H9 (cell line): Measurements from ENCODE around the gene PGM2L1. TPM values are rescaled to one million over a fixed set of nuclear protein-coding genes. Genes with fewer than 3 reads are reported as not detected.

Source experiments
- DNase-seq: peaks from one replicate; pipeline ENCODE4 v3.0.0-alpha.2; 2017
- H2AFZ ChIP-seq: one replicate; pipeline ENCODE4 v1.6.1; 2013; ENCODE audit warnings: mild to moderate bottlenecking, low read length, control low read depth, moderate library complexity
- H2AK5ac ChIP-seq: 2 replicates; pipeline ENCODE4 v1.6.1; 2013; ENCODE audit warnings: low read length, control low read depth, mixed read lengths; ENCODE audit not compliant: insufficient read length
- H2BK120ac ChIP-seq: one replicate; pipeline ENCODE4 v1.6.1; 2013; ENCODE audit warnings: low read depth, mild to moderate bottlenecking, low read length, control low read depth, inconsistent platforms; ENCODE audit not compliant: poor library complexity, severe bottlenecking
- H2BK12ac ChIP-seq: 2 replicates; pipeline ENCODE4 v1.6.1; 2013; ENCODE audit warnings: low read length, control low read depth, mixed read lengths, low read depth; ENCODE audit not compliant: insufficient read length
- H2BK15ac ChIP-seq: 2 replicates; pipeline ENCODE4 v1.6.1; 2013; ENCODE audit warnings: low read depth, low read length, control low read depth
- H2BK20ac ChIP-seq: one replicate; pipeline ENCODE4 v1.6.1; 2013; ENCODE audit warnings: low read depth, mild to moderate bottlenecking, low read length, control low read depth, inconsistent platforms; ENCODE audit not compliant: poor library complexity, severe bottlenecking
- H2BK5ac ChIP-seq: 2 replicates; pipeline ENCODE4 v1.6.1; 2013; ENCODE audit warnings: low read length, control low read depth, mixed read lengths; ENCODE audit not compliant: insufficient read length
- H3K14ac ChIP-seq: 2 replicates; pipeline ENCODE4 v1.6.1; 2013; ENCODE audit warnings: low read length, control low read depth; ENCODE audit not compliant: insufficient read depth
- H3K18ac ChIP-seq: 2 replicates; pipeline ENCODE4 v1.6.1; 2013; ENCODE audit warnings: low read depth, mild to moderate bottlenecking, mixed read lengths, low read length, control low read depth; ENCODE audit not compliant: insufficient read length
- H3K23ac ChIP-seq: 2 replicates; pipeline ENCODE4 v1.6.1; 2013; ENCODE audit warnings: low read length, control low read depth, mixed read lengths, low read depth; ENCODE audit not compliant: insufficient read length
- H3K23me2 ChIP-seq: 2 replicates; pipeline ENCODE4 v1.6.1; 2013; ENCODE audit warnings: low read depth, mild to moderate bottlenecking, mixed read lengths, low read length, control low read depth; ENCODE audit not compliant: insufficient read length, poor library complexity, severe bottlenecking
- H3K27ac ChIP-seq: 2 replicates; pipeline ENCODE4 v1.5.1; 2013; ENCODE audit warnings: low read length, control low read depth, mixed read lengths, low read depth; ENCODE audit not compliant: insufficient read length
- H3K27me3 ChIP-seq: 2 replicates; pipeline ENCODE4 v1.6.1; 2013; ENCODE audit warnings: low read length, control low read depth, inconsistent platforms; ENCODE audit not compliant: insufficient read depth
- H3K4ac ChIP-seq: 2 replicates; pipeline ENCODE4 v1.6.1; 2013; ENCODE audit warnings: low read depth, mild to moderate bottlenecking, control low read depth, inconsistent platforms, low read length, moderate library complexity
- H3K4me1 ChIP-seq: 2 replicates; pipeline ENCODE4 v1.6.1; 2013; ENCODE audit warnings: low read length, control low read depth, inconsistent platforms; ENCODE audit not compliant: insufficient read depth
- H3K4me2 ChIP-seq: 2 replicates; pipeline ENCODE4 v1.6.1; 2013; ENCODE audit warnings: low read length, control low read depth, mixed read lengths; ENCODE audit not compliant: insufficient read length, insufficient read depth
- H3K56ac ChIP-seq: 2 replicates; pipeline ENCODE4 v1.6.1; 2013; ENCODE audit warnings: low read depth, mild to moderate bottlenecking, mixed read lengths, low read length, control low read depth; ENCODE audit not compliant: insufficient read length
- H3K79me1 ChIP-seq: 2 replicates; pipeline ENCODE4 v1.6.1; 2013; ENCODE audit warnings: low read depth, mild to moderate bottlenecking, moderate library complexity, low read length, control low read depth, inconsistent platforms; ENCODE audit not compliant: insufficient read depth, poor library complexity, severe bottlenecking
- H3K79me2 ChIP-seq: 2 replicates; pipeline ENCODE4 v1.6.1; 2013; ENCODE audit warnings: low read length, control low read depth, inconsistent platforms; ENCODE audit not compliant: insufficient read depth
- H3K9ac ChIP-seq: 2 replicates; pipeline ENCODE4 v1.6.1; 2013; ENCODE audit warnings: low read length, control low read depth, mixed read lengths; ENCODE audit not compliant: insufficient read length; ENCODE audit errors: extremely low read depth
- H3K9me3 ChIP-seq: one replicate; pipeline ENCODE4 v1.6.1; 2013; ENCODE audit warnings: low read depth, low read length, inconsistent platforms; ENCODE audit not compliant: control insufficient read depth
- H3T11ph ChIP-seq: one replicate; pipeline ENCODE4 v1.6.1; 2013; ENCODE audit warnings: mild to moderate bottlenecking, low read length, control low read depth, inconsistent platforms
- H4K20me1 ChIP-seq: one replicate; pipeline ENCODE4 v1.6.1; 2013; ENCODE audit not compliant: control insufficient read depth, insufficient read length, insufficient read depth
- H4K5ac ChIP-seq: 2 replicates; pipeline ENCODE4 v1.6.1; 2013; ENCODE audit warnings: low read depth, mild to moderate bottlenecking, mixed read lengths, low read length, control low read depth; ENCODE audit not compliant: insufficient read length
- H4K8ac ChIP-seq: replicated peaks from 2 replicates; pipeline ENCODE4 v1.6.1; 2013; ENCODE audit warnings: low read length, control low read depth, mixed read lengths, low read depth; ENCODE audit not compliant: insufficient read length
- H4K91ac ChIP-seq: 2 replicates; pipeline ENCODE4 v1.6.1; 2013; ENCODE audit warnings: low read depth, mild to moderate bottlenecking, moderate library complexity, mixed read lengths, low read length, control low read depth; ENCODE audit not compliant: insufficient read length
- H3K27ac Mint-ChIP-seq, 3 experiments: 2 replicates in 2 of 3; 3 replicates in 1 of 3; pipeline ENCODE4 v1.8.0; 2020 to 2021; ENCODE audit warnings: mixed read lengths in 3 of 3, mild to moderate bottlenecking in 1 of 3, moderate library complexity in 1 of 3
- H3K27me3 Mint-ChIP-seq: 2 replicates; pipeline ENCODE4 v1.8.0; 2021; ENCODE audit warnings: low read depth, mild to moderate bottlenecking, moderate library complexity, mixed read lengths
- H3K36me3 Mint-ChIP-seq, 3 experiments: 2 replicates in 2 of 3; 3 replicates in 1 of 3; pipeline ENCODE4 v1.8.0; 2020 to 2021; ENCODE audit warnings: low read depth in 3 of 3, mixed read lengths in 3 of 3; ENCODE audit not compliant: insufficient read depth in 1 of 3
- H3K4me1 Mint-ChIP-seq, 2 experiments: 2 replicates each; pipeline ENCODE4 v1.8.0; 2020; ENCODE audit warnings: mixed read lengths in 2 of 2
- H3K4me3 Mint-ChIP-seq, 2 experiments: 2 replicates in 1 of 2; 3 replicates in 1 of 2; pipeline ENCODE4 v1.8.0; 2020 to 2021; ENCODE audit warnings: mild to moderate bottlenecking in 2 of 2, mixed read lengths in 2 of 2, moderate library complexity in 1 of 2
- H3K9me3 Mint-ChIP-seq, 2 experiments: 2 replicates in 1 of 2; 3 replicates in 1 of 2; pipeline ENCODE4 v1.8.0; 2020; ENCODE audit warnings: mild to moderate bottlenecking in 2 of 2, mixed read lengths in 2 of 2, moderate library complexity in 1 of 2
- WGBS: extraction: QIAGEN DNeasy Blood & Tissue Kit; methylation state at CpG from one replicate; pipeline ENCODE4 v1.1.7; 2013; ENCODE audit warnings: missing lambda C conversion rate, low lambda C conversion rate, mixed read lengths; ENCODE audit not compliant: insufficient read length; ENCODE audit errors: extremely low coverage; 5-methylcytosine and 5-hydroxymethylcytosine counted together
- total RNA-seq: library from RNA; stranded (reverse); gene quantifications from 2 replicates; pipeline ENCODE4 v1.2.1, GENCODE V29; 2021
- TF ChIP-seq, protein P1 (sequence below): fragments of 200-600 bp; sonication (generic); conservative IDR thresholded peaks from 3 replicates; pipeline ENCODE4 v1.8.0; 2021; ENCODE audit warnings: antibody characterized with exemption, mild to moderate bottlenecking

Gene PGM2L1
- total RNA-seq, 1 experiment from 2014 or later: 16.9 TPM

DNA sequence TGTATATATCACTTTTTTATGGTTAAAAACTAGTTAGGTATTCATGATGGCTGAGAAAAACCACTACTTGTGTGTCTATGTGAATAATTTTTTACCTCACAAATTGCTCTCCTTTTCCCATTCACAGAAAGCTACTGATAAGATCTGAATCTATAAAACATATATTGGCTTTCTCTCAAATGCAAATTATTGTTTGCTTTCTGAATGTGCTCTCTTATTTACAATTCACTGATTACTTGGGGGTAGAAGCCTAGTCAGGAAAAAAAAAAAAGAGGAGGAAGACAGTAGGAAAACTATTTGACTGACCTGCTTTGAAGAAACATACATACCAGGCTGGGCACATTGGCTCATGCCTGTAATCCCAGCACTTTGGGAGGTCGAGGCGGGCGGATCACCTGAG lies 20.5 kb downstream of the PGM2L1 start:
- H3K9ac ChIP-seq: no peak overlapping the region
- Mint-ChIP-seq H3K4me3 (no peak overlapping the region), H3K27me3 (no peaks in the 10 kb centered on the region), H3K4me1 (no peaks in the 10 kb centered on the region), H3K36me3 (peaks cover 0 to 2% (median 0%) of the 10 kb centered on the region in 3 experiments; a peak in 2 of 7 replicates), H3K27ac (no peak overlapping the region), H3K9me3 (no peaks in the 10 kb centered on the region)
- H2AFZ ChIP-seq: no peak overlapping the region
- H3T11ph ChIP-seq: no peak overlapping the region
- TF ChIP-seq, protein P1, sequence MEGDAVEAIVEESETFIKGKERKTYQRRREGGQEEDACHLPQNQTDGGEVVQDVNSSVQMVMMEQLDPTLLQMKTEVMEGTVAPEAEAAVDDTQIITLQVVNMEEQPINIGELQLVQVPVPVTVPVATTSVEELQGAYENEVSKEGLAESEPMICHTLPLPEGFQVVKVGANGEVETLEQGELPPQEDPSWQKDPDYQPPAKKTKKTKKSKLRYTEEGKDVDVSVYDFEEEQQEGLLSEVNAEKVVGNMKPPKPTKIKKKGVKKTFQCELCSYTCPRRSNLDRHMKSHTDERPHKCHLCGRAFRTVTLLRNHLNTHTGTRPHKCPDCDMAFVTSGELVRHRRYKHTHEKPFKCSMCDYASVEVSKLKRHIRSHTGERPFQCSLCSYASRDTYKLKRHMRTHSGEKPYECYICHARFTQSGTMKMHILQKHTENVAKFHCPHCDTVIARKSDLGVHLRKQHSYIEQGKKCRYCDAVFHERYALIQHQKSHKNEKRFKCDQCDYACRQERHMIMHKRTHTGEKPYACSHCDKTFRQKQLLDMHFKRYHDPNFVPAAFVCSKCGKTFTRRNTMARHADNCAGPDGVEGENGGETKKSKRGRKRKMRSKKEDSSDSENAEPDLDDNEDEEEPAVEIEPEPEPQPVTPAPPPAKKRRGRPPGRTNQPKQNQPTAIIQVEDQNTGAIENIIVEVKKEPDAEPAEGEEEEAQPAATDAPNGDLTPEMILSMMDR: no peak
- no peaks in the 10 kb centered on the region for H3K79me1 ChIP-seq
- no peak overlapping the region for H2BK15ac ChIP-seq
- H2BK12ac ChIP-seq: no peak overlapping the region
- no peak overlapping the region for H3K18ac ChIP-seq
- no peak overlapping the region for H3K23ac ChIP-seq
- H3K9me3 ChIP-seq: no peaks in the 10 kb centered on the region
- no CpG with 5 or more reads among the region's 3 CpGs for WGBS
- H4K91ac ChIP-seq: no peak overlapping the region
- no peak overlapping the region for H2BK20ac ChIP-seq
- no peak overlapping the region for H3K27ac ChIP-seq
- no peak overlapping the region for H2BK120ac ChIP-seq
- no peak for DNase-seq
- H4K5ac ChIP-seq: no peak overlapping the region
- no peak overlapping the region for H4K8ac ChIP-seq
- peaks cover 1% of the 10 kb centered on the region; the same call in 1 of the 2 replicates for H3K79me2 ChIP-seq
- H3K14ac ChIP-seq: no peak overlapping the region
- H4K20me1 ChIP-seq: no peaks in the 10 kb centered on the region
- H3K23me2 ChIP-seq: no peaks in the 10 kb centered on the region
- H3K4me1 ChIP-seq: no peaks in the 10 kb centered on the region
- H2BK5ac ChIP-seq: no peak overlapping the region
- H3K56ac ChIP-seq: no peak overlapping the region
- no peak overlapping the region for H3K4me2 ChIP-seq
- no peaks in the 10 kb centered on the region for H3K27me3 ChIP-seq
- H2AK5ac ChIP-seq: no peak overlapping the region
- H3K4ac ChIP-seq: no peak overlapping the region
